Lung microvascular endothelial cell (primary cell): ENCODE results near the gene TMEM248. TPM values are rescaled to one million over a fixed set of nuclear protein-coding genes. Genes with fewer than 3 reads are reported as not detected.
"Not testable (repeated sequence)": the region's sequence is repeated elsewhere in the genome, so short reads cannot be mapped to it uniquely, and the experiment has no call there.

ENCODE experiments used
- DNase-seq, 2 donors: peaks; one replicate each; pipeline versions ENCODE4 v3.0.0 to v3.0.0-alpha.2; 2010; ENCODE audit warnings: low read depth in 2 of 2
- total RNA-seq: library from RNA; depleted of rRNA; stranded (reverse); fragments of >200 nt; gene quantifications from 2 replicates; pipeline ENCODE4 v1.2.1, GENCODE V29; 2014

TMEM248 gene
- total RNA-seq, 1 donor from 2014 or later = 67.1 TPM

DNA sequence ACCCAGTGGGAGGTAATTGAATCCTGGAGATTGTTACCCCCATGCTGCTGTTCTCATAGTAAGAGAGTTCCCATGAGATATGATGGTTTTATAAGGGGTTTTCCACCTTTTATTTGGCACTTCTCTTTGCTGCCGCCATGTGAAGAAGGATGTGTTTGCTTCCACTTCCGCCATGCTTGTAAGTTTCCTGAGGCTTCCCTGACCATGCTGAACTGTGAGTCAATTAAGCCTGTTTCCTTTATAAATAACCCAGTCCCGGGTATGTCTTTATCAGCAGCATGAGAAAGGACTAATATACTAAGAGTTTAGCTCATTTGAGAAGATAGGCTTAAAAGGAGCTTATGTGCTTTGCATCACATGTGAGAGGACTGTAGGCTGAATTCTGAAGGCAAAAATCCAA lies 29.3 kb downstream of the TMEM248 start:
- peak; percentile 68 to 91 for DNase-seq

DNA sequence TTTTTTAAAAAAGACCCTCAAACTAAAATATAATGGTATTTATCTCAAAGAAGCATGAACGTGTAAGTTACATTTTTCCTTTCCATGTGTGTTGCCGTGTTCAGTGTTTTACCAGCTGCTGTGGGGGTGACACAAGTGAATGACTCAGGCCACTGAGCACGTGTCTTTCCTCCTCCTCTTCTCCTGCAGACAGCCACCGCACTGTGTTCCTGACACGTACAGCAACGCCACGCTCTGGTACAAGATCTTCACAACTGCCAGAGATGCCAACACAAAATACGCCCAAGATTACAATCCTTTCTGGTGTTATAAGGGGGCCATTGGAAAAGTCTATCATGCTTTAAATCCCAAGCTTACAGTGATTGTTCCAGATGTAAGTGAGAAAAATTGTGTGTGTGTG lies 29.7 kb downstream of the TMEM248 start:
- DNase-seq = peak; percentile 66 to 91

DNA sequence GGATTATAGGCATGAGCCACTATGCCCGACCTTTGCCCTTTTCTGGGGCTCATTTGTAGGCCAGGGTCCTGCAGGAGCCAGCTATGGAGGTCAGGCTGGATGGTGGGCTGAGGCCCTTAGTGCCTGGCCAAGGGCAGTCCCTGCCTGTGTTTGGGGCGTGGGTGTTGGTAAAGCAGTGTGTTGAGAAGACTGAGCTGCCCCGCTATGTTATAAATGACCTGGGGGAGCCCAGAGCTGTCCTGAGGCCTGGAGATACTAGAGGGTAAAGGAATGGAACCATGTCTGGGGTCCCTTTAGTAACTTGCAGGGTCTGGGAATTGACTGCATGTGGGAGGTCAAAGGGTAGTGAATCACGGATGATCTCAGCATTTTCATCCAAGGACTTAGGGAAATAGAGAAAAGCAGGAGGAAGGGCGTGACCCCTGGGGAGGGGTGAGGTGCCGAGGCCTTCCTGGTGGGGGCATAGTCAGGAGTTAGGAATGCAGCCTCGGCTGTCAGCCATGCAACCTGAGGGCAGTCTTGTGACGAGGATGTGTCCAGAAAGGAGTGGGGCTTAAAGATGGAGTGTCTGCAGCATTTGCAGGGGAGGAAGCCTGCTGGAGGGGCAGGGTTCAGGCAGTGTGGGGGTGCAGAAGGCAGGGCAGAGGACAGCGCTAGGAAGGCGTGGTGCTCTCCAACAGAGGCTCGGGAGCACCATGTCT lies 31.5 kb downstream of the TMEM248 start:
- DNase-seq = peak; percentile 31 to 77

DNA sequence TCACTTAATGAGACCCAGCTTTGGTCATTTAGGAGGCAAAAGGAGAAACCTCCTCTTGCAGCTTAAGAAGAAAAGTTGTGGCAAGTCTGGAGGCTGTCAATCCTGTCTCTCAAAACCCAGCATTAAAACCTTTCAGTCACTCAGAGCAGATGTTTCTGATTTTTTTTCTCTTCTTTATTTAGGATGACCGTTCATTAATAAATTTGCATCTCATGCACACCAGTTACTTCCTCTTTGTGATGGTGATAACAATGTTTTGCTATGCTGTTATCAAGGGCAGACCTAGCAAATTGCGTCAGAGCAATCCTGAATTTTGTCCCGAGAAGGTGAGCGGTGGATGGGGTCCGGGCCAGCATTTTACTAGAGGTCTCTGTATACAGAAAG lies 32.0 kb downstream of the TMEM248 start:
- DNase-seq = no peak

DNA sequence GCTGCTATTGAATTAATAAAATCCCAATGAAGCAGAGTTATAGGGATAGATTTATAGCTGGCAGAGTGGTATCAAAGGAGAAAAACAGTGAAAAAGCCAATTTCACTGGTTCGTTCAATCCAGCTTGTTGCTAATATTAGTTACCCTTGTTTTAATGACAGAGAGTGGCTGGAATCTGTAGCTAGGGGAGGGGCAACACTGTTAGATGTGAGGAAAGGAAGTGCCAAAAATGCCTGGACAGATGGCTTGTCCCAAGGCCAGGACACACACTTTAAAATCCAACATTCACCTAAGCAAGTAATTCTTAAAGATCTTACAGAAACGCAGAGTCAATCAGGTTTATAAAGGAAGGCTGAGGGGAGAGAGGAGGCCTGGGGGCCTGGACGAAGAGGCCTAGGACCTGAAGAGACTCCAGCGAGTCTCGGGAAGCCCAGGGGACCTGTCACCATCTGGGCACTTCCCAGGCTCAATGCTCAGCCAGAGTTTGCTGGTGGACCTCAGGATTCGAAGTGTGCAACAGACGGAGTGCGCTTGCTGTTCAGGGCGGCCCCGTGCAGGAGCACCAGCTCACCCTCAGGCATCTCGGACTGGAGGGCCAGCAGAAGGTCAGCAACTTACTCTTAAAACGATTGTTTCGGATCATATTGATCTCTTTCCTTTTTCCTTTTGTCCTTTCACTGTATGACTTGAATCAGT lies 36.7 kb downstream of the TMEM248 start:
- DNase-seq = peak in 1 of 2 donors; percentile 43

DNA sequence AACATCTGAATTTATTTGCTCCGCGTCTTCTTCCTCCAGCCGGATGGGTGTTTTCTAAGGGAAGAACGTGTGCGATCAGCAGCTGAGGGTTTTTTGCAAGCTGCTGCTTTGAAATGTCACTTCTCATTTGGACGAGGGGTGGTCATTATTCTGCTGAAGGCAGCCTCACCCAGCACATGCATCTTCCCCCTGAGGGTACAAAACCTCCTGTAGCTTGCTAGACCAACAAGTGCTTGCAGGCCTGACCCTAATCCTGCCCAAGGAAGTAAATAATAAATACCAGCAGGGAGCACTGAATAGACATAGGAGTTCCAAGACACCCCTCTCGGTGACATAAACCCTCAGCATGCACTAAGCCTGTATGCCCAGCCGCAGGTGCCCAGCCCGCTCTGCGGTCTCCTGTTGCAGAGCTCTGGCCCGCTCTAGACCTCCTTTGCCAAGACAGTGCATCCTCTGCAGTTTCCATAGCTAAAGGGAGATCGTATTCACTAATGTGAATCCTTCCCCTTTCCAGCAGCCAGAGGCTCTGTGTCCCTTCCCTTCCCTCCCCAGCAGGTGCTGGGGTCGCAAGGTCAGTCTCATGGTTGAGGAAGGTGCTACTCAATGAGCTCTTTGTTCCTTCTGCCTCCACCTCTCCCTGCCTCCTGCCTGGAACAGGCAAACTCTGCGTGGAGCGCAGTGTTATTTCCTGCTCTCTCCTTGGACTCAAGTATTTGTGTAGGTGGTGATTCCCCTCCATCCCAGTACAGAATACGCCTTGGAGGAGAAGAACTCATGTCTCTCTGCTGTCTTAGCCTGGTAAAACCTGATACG lies 37.7 kb downstream of the TMEM248 start:
- no peak for DNase-seq

DNA sequence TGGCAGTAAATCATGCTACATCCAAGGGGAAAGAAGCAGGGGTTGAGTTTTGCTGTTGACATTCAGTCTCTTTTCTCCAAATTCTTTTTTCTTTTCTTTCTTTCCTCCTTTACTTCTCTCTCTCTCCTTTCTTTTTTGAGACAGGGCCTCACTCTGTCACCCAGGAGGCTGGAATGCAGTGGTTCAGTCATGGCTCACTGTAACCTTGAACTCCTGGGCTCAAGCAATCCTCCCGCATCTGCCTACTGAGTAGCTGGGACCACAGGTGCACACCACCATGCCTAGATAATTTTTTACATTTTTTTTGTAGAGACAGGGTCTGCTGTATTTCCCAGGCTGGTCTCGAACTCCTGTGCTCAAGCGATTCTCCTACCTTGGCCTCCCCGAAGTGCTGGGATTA lies 39.2 kb downstream of the TMEM248 start:
- DNase-seq = no peak

DNA sequence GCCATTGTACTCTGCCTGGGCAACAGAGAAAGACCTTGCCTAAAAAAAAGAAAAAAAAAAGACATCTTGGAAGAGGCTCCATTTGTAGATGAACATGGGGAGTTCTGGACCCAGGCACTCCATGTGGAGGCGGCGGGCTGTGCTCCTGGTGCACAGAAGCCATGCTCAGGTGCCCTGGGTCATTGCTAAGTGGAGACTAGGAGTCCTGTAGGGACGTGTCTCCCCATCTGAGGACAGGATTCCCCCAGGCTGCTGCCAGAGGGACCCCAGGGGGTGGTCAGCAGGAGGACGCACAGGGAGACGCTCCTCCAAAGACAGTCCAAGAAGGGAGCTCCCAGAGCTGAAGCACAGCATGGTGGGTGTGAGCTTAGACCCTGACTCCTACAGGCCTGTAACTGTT lies 40.1 kb downstream of the TMEM248 start:
- DNase-seq = no peak

DNA sequence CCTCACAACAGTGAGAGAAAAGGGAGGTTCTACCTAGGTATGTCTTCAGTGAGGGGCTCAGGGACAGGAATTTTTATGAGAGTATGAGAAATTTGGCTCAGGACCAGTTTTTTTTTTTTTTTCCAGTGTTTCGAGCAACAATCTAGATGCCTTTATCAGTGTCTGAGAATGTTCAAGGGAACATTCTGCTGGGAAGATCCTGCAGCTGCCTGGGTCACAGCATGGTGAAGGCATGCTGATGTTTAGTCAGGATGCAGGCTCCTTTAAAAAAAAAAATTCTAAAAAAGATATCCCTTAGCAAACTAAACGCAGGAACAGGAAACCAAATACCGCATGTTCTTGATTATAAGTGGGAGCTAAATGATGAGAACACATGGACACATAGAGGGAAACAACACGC lies 43.4 kb downstream of the TMEM248 start:
- no peak for DNase-seq

DNA sequence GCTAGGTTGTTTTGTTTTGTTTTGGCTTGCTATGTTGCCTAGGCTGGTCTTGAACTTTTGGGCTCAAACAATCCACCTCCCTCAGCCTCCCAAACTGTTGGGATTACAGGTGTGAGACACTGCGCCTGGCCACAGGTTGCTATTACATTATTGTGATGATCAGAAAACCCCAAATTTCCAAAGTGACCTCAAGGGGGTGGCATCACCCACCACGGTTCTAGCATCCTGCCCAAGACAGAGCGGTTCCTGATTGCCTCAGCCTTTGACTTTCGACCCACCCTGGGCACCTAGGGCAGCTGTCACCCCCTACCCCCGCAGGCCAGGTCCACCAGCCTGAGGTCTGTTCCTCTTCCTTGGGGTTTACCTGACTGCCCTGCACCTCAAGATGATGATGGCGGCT lies 46.0 kb downstream of the TMEM248 start:
- DNase-seq = no peak

DNA sequence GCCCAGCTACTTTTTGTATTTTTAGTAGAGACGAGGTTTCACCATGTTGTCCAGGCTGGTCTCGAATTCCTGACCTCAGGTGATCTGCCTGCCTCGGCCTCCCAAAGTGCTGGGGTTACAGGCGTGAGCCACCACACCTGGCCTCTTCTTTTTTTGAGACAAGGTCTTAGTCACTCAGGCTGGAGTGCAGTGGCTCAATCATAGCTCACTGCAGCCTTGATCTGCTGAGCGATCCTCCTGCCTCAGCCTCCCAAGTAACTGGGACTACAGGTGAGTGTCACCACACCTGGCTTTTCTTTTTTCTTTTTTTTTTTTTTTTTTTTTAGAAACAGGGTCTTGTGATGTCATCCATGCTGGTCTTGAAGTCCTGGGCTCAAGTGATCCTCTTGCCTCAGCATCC lies 48.0 kb downstream of the TMEM248 start:
- not testable (repeated sequence) for DNase-seq

DNA sequence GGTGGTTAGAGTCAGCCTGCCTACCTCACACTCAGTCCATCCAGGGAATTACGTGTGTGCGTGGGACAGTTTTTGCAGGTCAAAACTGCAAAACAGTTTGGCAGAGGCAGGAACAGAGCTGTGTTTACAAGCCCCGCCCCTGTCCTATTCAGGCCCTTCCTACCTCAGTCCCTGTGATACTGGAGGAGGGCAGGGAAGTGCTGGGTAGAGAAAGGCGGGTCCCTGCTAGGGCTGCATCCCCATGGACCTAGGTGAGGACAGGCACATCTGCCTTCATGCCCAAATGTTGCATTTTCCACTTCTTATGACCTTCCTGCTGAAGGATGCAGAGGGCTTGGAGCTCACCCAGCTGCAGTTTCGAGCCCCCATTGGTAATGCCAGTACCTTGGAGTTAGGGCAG lies 49.3 kb downstream of the TMEM248 start:
- DNase-seq = no peak

DNA sequence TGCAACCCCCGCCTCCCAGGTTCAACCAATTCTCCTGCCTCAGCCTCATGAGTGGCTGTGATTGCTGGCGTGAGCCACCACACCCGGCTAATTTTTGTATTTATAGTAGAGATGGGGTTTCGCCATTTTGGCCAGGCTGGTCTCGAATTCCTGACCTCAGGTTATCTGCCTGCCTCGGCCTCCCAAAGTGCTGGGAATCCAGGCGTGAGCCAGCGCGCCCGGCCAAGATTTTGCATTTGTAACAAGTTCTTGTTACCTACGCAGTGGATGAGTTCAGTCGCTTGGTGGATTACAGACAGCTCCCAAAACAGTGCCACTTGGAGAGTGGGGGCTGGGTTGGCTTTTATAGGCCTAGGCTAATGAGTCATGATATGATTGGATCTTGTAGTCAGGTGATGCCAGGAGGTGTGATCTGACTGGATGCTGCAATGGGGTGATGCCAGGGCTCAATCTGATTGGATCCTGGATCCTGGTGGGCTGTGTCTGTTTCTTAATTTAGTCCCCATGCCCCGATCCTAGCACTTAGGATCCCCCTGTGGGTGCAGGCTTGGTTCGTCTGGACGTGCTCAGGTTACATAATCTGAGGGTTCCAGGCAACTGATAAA lies 54.1 kb downstream of the TMEM248 start:
- no peak for DNase-seq

DNA sequence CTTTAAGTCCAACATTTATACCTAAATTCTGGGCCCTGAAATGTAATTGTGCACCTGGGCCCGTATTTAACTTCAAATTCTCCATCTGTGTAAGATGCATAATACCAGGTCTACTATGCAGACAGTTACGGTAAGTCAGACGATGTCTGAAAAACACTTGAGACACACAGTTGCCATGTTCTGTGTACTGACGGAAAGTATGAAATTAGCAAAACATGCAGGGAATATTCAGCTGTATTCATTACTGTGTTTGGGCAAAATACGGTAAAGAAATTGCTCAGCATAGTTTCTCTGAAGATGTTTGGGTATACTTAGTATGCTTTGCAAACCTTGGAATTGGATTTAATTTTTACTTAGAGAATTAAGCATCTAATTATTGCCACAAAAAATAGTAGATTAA lies 57.3 kb downstream of the TMEM248 start:
- not testable (repeated sequence) for DNase-seq

DNA sequence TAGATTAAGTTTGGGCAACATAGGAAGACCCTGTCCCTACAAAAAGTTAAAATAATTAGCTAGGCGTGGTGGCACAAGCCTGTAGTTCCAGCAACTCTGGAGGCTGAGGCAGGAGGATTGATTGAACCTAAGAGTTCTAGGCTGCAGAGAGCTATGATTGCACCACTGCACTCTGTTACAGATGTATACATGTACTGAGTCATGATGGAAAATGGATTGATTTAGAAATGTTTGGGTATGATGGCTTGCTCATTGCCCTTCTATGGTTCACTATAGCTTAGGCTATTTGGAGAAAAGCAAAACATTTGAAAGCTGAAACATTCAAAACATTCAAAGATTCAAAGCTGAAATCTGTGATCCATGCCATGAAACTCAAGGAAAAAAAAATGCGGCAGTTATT lies 58.0 kb downstream of the TMEM248 start:
- DNase-seq = not testable (repeated sequence)

DNA sequence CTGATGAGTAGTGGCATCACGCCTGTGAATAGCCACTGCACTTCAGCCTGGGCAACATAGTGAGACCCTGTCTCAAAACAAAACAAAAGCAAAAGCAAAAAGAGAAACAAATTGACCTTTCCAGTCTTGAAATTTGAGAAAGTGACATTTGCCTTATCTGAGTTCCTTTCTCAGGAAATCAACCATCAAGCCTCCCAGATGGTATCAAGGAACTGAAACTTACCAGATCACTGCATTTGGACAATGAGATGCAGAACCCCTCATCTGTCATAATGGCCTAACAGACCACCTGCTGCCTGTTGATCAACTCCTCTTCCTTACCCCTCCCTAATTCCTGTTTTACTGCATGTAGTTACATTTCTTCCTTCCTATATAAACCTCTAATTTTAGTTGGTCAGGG lies 59.3 kb downstream of the TMEM248 start:
- not testable (repeated sequence) for DNase-seq

DNA sequence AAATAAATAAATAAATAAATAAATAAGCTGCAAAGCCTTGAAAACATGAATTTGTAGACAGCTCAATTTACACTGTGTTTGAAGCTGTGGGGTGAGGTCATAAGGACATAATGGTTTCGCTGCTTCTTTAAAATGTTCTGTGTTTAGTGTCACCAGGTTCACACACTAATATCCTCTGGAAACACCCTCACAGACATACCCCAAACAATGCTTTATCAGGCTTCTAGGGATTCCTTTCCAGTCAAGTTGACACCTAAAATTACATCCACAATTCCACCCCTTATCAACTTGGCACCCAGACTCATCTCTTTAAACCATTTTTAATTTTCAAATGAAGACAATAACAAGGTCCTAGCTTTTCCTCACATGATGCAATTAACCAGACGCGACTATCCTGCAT lies 68.5 kb downstream of the TMEM248 start:
- DNase-seq = not testable (repeated sequence)

DNA sequence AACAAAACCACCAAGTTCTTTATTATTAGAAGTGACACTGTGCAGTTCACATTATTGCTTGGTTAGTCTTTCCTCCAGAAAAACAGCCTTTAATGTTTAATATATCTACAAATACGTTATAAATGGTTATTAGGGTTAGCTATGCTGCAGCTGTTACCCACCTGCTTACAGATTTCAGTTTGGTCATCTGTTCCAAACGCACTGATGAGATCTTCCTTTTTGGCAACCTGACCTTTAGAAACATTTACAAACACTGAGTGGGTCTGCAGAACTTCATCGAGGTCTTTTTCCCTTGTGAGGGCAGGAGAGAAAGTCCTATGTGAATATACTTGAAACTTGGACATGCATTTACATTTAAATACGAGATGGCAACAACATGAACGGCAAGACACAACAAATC lies 73.0 kb downstream of the TMEM248 start:
- DNase-seq = not testable (repeated sequence)

DNA sequence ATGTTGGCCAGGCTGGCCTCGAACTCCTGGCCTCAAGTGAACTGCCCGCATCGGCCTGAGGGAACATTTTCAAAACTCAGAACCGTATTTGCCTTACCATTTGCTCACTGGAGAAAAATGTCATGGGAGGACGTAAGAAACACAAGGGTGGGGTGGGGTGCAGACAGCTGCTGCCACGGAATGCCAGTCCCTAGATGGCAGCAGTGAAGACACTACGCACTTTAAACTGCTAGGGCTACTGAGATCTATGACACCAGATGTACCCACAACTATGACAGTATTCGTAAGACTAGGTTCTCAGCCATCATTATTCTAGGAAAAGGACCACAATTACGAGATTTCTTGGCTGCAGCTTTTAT lies 73.6 kb downstream of the TMEM248 start:
- DNase-seq = peak; percentile 73 to 79

DNA sequence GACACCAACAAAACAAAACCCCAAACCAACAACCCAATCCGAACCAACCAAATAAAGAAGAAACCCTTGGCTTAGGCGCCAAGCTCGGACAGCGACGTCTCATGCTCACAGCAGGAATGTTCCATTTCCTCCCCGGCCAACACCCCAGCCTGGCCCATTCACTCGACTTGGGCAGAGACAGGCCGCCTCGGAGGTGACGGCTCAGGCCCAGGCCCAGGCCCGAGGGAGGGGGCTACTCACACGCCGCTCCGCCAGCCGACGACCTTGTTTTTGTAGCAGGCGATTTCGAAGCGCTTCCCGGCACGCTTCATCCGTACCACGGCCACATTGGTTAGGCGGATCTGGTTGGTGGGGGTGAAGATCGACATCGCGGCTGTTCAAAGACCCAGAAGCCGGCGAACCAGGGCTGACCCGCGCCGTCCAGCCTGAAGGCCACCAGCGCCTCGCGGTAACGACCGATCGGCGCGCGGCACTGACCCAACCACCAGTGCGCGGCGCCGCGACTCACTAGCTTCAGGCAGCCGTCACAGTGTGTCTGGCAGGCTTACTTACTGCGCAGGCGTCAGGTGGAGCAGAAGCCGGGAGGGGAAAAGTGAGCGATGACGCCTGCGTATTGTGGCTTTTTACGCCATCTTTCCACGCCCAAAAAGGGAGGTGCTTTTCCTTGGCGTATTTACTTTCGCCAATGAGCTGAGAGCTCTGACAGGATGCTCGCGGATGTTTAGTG lies 74.2 kb downstream of the TMEM248 start, which contains the start of gene SBDS:
Gene SBDS, minus strand, starts transcription at position 537 of the 727 bp plus-strand sequence. Its CDS starts 169 bp downstream, at position 368.
- DNase-seq = peak; percentile 99
